Hepatic stellate cell (primary cell): ENCODE results near the gene GHR.

Experiments used
- DNase-seq: peaks from one replicate; pipeline ENCODE4 v3.0.0; 2011; ENCODE audit warnings: low spot score

GHR gene

GRCh38 chr5:42604171-42604711 lies 181.0 kb downstream of the GHR start:
- DNase-seq: no peak

- DNase-seq: no peak
These were observed 182.3 kb downstream of the GHR start for GRCh38 chr5:42605490-42605889.

- no peak for DNase-seq
These were observed 183.2 kb downstream of the GHR start for GRCh38 chr5:42606464-42606869.

DNA sequence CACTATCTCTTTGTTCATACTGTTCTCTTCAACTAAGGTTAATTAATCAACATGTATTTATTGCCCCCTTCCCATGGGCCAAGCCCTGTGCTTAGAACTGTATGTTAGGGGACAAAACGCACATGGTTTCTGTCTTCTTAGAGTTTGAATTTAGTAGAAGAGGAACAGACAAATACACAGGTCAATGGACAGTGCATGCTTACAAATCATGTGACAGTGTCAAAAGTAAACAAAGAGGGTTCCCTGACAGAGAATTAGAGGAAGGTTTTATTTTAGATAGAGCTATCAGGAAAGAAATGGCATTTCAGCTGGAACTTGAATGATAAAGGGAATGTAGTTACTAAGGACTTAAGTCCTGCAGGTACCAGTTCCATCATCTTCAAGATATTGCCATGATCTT lies 188.2 kb downstream of the GHR start:
- no peak for DNase-seq

GRCh38 chr5:42612750-42613366 lies 189.6 kb downstream of the GHR start:
- no peak for DNase-seq

- DNase-seq: no peak
These were observed 191.3 kb downstream of the GHR start for GRCh38 chr5:42614509-42614908.

GRCh38 chr5:42620579-42621216 lies 197.5 kb downstream of the GHR start:
- no peak for DNase-seq

DNA sequence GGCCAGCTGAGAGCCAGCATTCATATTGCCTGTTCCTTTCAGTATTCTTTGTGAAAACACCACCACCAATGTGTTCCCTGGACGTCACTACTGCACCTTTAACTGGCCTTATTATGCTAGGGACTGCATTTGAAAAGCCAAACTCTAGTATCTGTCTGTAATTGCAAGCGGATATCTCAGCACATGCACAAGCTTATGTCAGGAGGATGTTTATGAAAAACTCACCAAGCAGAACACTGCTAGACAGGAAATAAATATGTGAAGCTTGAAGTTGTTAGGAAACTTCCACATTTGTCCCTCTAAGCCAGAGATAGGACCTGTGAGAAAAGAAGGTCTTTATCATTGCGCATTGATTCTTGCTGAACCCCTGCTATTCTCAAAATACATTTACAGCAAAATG lies 198.0 kb downstream of the GHR start:
- no peak for DNase-seq

GRCh38 chr5:42621662-42622061 lies 198.4 kb downstream of the GHR start:
- no peak for DNase-seq

DNA sequence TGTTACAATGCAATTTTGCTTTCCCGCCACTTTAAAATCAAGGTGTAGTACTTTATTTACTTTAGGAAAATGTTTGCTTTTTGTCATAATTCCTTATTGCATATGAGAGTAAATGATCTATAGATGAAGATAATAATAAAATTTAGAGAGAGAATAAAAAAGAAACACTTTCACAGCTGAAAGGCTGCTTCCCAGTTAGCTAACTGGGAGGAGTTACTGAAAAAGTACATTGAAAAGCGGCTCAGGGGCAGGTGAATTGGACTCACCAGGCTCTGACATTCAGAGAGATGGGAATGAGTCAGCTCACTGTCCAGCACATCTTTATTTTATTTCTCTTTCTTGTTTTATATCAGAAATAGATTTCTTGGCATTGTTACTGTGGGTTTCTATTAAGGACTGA lies 201.7 kb downstream of the GHR start:
- no peak for DNase-seq

- DNase-seq: no peak
These were observed 203.2 kb downstream of the GHR start for GRCh38 chr5:42626462-42626861.

DNA sequence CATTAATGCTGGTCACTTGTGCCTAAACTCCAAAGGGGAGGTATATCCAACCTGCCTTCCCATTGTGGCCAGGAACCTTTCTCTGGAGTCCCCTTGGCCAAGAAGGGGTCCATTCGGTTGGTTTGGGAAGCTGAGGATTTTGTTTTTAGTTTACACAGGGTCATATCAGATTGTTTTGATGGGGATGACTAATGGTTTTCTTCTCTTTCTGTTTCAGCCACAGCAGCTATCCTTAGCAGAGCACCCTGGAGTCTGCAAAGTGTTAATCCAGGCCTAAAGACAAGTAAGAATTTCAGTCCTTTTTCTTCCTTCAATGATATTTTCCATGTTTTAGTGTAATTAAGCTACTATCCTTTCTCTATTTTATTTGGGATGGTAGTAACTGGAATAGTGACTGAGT lies 205.6 kb downstream of the GHR start:
- DNase-seq: no peak

- DNase-seq: no peak
These were observed 206.0 kb downstream of the GHR start for GRCh38 chr5:42629284-42629683.

DNA sequence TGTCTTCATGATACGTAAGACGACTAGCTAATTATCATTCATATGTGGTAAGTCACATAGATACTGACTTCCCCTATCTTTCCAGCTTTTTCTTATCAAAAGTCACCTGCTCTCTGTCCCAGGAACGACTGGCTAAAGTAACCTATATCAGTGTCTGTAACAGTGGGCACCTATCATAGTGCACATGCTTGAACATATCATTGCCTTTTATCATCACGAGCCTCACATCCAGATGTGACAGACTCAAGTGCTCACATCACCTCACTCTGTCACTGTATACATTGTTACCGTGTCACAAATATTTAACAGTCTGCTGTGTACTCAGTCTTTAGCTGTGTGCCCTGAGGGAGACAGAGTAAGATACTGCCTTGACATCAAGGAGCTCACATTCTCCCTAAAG lies 208.0 kb downstream of the GHR start:
- DNase-seq: no peak

GRCh38 chr5:42632354-42632900 lies 209.2 kb downstream of the GHR start:
- no peak for DNase-seq

GRCh38 chr5:42634575-42634974 lies 211.3 kb downstream of the GHR start:
- no peak for DNase-seq

DNA sequence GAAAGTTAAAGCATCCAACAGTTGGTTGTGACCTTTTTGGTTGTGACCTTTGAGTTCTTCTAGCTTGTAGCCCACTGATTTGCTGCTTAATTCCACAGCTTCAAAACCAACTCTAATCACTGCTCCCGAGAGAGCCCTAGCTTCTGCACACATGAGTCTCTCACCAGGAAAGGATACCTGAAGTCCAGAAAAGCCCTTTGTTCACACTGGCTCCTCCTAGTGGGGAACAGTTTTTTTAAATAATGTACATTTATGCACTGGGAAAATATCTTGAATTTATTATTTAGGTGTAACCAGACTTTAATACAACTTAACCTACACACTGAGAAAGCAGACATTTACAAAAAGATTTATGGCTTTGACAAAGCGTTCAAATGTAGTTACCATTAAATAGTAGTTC lies 213.2 kb downstream of the GHR start:
- DNase-seq: no peak

DNA sequence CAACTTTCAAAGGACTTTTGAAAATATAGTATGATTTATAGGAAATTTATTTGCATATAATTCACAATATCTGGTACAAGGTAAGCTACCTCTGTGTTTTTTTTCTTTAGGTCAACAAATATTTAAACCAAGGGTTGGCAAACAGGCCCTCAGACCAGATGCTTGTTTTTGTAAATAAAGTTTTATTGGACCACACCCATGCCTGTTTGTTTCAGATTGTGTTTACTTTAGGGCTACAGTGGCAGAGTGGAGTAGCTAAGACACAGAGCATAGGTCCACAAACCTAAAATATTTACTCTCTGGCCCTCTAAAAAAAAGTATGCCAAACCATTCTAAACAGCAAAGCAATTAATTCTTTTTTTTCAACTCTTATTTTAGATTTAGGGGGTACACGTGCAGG lies 213.7 kb downstream of the GHR start:
- no peak for DNase-seq

DNA sequence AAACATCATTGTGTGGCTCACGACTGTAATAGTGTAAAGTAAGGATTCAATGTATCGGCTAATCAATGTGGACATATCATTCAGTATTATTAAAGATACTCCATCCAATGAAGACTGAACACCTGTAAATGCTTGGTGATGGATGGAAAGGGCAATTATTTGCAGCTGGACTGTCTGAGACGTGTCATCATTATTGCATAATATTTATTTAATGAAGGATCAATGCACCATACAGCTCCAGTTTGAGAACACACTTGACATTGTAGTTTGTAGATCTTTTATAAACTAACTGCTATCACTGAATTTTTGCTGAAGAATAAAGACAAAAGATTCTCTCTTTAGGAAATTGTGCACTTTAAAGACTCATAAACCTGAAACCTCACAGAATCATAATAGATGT lies 215.7 kb downstream of the GHR start:
- no peak for DNase-seq

DNA sequence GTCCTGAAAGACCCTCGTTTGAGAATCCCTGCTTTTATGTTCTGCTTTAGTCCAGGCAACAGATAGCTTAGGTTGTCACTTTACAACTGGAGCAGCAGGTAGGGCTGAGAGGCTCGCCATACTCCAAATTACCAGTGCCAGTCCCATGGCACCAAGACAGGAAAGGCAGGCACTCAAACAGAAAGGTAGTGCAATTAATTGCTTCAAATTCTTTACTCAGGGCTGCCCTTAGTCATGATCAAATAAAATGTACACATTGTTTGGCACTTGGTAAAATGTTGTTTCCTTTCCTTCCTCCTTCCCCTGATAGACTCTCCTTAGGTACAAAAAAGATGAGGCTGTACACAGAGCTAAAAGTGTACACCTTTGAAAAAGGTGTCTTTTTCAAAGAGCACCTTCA lies 217.6 kb downstream of the GHR start:
- DNase-seq: no peak

DNA sequence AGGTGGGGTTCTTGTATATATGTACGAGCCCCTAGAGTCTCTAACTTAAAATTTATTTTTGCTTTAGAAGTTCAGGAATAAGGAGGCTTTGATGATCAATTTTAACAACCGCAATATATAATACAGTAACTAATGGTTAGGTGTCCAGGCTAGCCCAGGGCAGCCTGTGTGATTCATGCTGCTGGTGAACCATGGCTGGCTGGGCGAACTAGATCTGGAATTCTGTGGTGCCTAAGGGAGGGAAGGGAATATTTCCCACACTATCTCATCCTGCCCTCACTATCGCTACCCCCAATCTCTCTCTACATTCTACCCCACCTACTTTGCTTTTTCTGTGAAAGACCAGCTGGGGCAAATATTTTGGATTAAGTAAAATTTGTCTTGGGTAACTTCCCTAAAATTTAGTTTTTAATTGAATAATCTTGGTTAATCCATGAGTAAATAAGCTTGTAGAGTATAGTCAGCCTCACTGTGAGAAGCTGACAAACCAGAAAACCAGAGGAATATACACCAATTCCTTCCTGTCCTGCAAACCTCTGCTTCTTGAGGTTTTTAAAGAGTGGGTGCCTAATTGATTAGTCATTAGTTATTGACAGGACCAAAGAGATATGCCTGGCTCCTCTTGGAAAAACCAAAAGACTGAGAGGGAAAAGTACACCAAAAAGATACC lies 218.2 kb downstream of the GHR start:
- no peak for DNase-seq

- no peak for DNase-seq
These were observed 218.8 kb downstream of the GHR start for GRCh38 chr5:42642006-42642405.

DNA sequence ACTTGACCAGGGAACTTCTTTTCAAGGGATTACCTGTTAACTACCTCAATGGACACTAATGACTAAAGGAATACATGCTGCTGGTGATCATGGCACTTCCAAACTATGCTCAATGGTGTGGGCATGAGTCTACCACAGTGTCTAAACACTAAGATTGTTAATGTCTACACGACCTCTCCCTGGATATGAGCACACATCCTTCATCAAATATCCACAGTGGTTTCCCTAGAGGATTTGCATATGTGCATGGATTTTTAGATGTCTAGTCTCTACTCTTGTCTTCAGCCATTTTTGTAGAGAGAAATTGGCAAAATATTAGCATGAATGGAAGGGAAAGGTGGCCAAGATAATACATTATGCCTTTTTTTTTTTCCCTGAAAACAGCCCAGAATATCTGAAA lies 220.1 kb downstream of the GHR start:
- no peak for DNase-seq
